Endothelial cell of hepatic sinusoid (primary cell): ENCODE results near the gene PATL1.

ENCODE experiments used
- in situ Hi-C: cut with HindIII; loops from 2 replicates; pipeline ENCODE4 v1.10.0; 2017; ENCODE audit warnings: low sequenced_read_pairs

PATL1 gene

GRCh38 chr11:59616396-59616982 is 52.3 kb downstream of the PATL1 start:
- in situ Hi-C loops, result no loop called here

GRCh38 chr11:59615637-59616395 is 53.0 kb downstream of the PATL1 start, which contains the start of gene OSBP:
TSS of gene OSBP (minus strand) at chr11:59615774. CDS start at chr11:59615664, 110 bp downstream.
- in situ Hi-C loops, result no loop called here

GRCh38 chr11:59615120-59615636 is 53.7 kb downstream of the PATL1 start:
- in situ Hi-C loops, result no loop called here

- in situ Hi-C loops, result no loop called here
Measured at GRCh38 chr11:59614277-59615119, 54.3 kb downstream of the PATL1 start.

- in situ Hi-C loops, result no loop called here
Measured at GRCh38 chr11:59611570-59612565, 57.0 kb downstream of the PATL1 start.

GRCh38 chr11:59610289-59610688 is 58.5 kb downstream of the PATL1 start:
- in situ Hi-C loops, result no loop called here

- in situ Hi-C loops, result loop anchor here (5.0 kb wide), 1 partner anchor 59 kb away; the partner anchor contains the start of gene PATL1
Measured at GRCh38 chr11:59607703-59608454, 61.0 kb downstream of the PATL1 start.

GRCh38 chr11:59602432-59602831 is 66.4 kb downstream of the PATL1 start:
- in situ Hi-C loops, result no loop called here

- in situ Hi-C loops, result no loop called here
Measured at GRCh38 chr11:59601788-59602187, 67.0 kb downstream of the PATL1 start.

- in situ Hi-C loops, result no loop called here
Measured at GRCh38 chr11:59600636-59601035, 68.2 kb downstream of the PATL1 start.

GRCh38 chr11:59600234-59600633 is 68.6 kb downstream of the PATL1 start:
- in situ Hi-C loops, result no loop called here

GRCh38 chr11:59598961-59599360 is 69.9 kb downstream of the PATL1 start:
- in situ Hi-C loops, result loop anchor here (5.0 kb wide), 1 partner anchor 47 kb away; no protein-coding TSS in a partner anchor
